MM.1S (cell line): ENCODE measurements around the gene DCST2.

Experiments used
- DNase-seq: peaks from one replicate; pipeline ENCODE4 v3.0.0-alpha.2; 2015
- H2AFZ ChIP-seq: fragments of 300-600 bp; sonication (generic); 2 replicates; pipeline ENCODE4 v1.6.0; 2016; ENCODE audit warnings: antibody characterized with exemption, low read length
- H3F3A ChIP-seq: fragments of 300-600 bp; sonication (generic); 2 replicates; pipeline ENCODE4 v1.6.1; 2016; ENCODE audit warnings: mild to moderate bottlenecking, antibody characterized with exemption, low read length, moderate library complexity, mixed read lengths; ENCODE audit not compliant: insufficient read depth
- H3K27ac ChIP-seq: fragments of 300-600 bp; sonication (generic); 2 replicates; pipeline ENCODE4 v1.5.1; 2016; ENCODE audit warnings: mild to moderate bottlenecking, low read length
- H3K27me3 ChIP-seq: fragments of 300-600 bp; sonication (generic); replicated peaks from 2 replicates; pipeline ENCODE4 v1.6.0; 2016; ENCODE audit warnings: low read length; ENCODE audit not compliant: insufficient read depth
- H3K36me3 ChIP-seq: fragments of 300-600 bp; sonication (generic); replicated peaks from 2 replicates; pipeline ENCODE4 v1.6.1; 2016; ENCODE audit warnings: mild to moderate bottlenecking, low read length, mixed read lengths; ENCODE audit not compliant: insufficient read depth
- H3K4me1 ChIP-seq: fragments of 300-600 bp; sonication (generic); 2 replicates; pipeline ENCODE4 v1.6.1; 2016; ENCODE audit warnings: low read length, mixed read lengths
- H3K4me2 ChIP-seq: fragments of 300-600 bp; sonication (generic); 2 replicates; pipeline ENCODE4 v1.6.0; 2016; ENCODE audit warnings: low read depth, low read length
- H3K4me3 ChIP-seq: fragments of 300-600 bp; sonication (generic); 2 replicates; pipeline ENCODE4 v1.5.1; 2016; ENCODE audit warnings: low read length, mixed read lengths
- H3K79me2 ChIP-seq: fragments of 300-600 bp; sonication (generic); 2 replicates; pipeline ENCODE4 v1.6.1; 2016; ENCODE audit warnings: mixed run types, low read length, mixed read lengths
- H3K9ac ChIP-seq: fragments of 300-600 bp; sonication (generic); 2 replicates; pipeline ENCODE4 v1.6.1; 2016; ENCODE audit warnings: low read length, mixed read lengths
- H3K9me2 ChIP-seq: fragments of 300-600 bp; sonication (generic); replicated peaks from 2 replicates; pipeline ENCODE4 v1.6.1; 2016; ENCODE audit warnings: mild to moderate bottlenecking, low read length, mixed read lengths; ENCODE audit not compliant: insufficient read depth
- H3K9me3 ChIP-seq: fragments of 300-600 bp; sonication (generic); replicated peaks from 2 replicates; pipeline ENCODE4 v1.6.1; 2016; ENCODE audit warnings: mild to moderate bottlenecking, low read length, mixed read lengths; ENCODE audit not compliant: insufficient read depth
- H4K20me1 ChIP-seq: fragments of 300-600 bp; sonication (generic); 2 replicates; pipeline ENCODE4 v1.6.1; 2016; ENCODE audit warnings: mild to moderate bottlenecking, low read length, moderate library complexity, mixed read lengths; ENCODE audit not compliant: insufficient read depth
- EZH2 ChIP-seq: fragments of 300-600 bp; sonication (generic); optimal IDR thresholded peaks from 2 replicates; pipeline ENCODE3; 2017; ENCODE audit warnings: low read depth, mild to moderate bottlenecking, antibody characterized with exemption, low read length, mixed read lengths
- EZH2phosphoT487 ChIP-seq: fragments of 300-600 bp; sonication (generic); IDR thresholded peaks from 2 replicates; pipeline ENCODE4 v1.6.1; 2018; ENCODE audit warnings: antibody characterized with exemption, low read length
- TF ChIP-seq, protein P1 (sequence below): fragments of 300-600 bp; sonication (generic); IDR thresholded peaks from 2 replicates; pipeline ENCODE4 v1.5.1; 2016; ENCODE audit warnings: antibody characterized with exemption, low read length, mixed read lengths

Gene DCST2

GRCh38 chr1:155034318-155035208, 982 bp upstream of the DCST2 start:
- no peaks in the 10 kb centered on the region for H3K9me3 ChIP-seq
- H3K9ac ChIP-seq = no peak overlapping the region
- 0 out of 2 replicates have a peak, but pooled peaks cover 8% of the 10 kb centered on the region for H3K27me3 ChIP-seq
- H3F3A ChIP-seq = peaks cover 10% of the 10 kb centered on the region
- no peaks in the 10 kb centered on the region for H3K36me3 ChIP-seq
- H3K27ac ChIP-seq = no peak overlapping the region
- H3K4me1 ChIP-seq = peaks cover 16% of the 10 kb centered on the region
- H4K20me1 ChIP-seq = no peaks in the 10 kb centered on the region
- H3K4me2 ChIP-seq = no peak overlapping the region
- H3K79me2 ChIP-seq = no peaks in the 10 kb centered on the region
- H3K4me3 ChIP-seq = no peak overlapping the region
- no peak overlapping the region for H2AFZ ChIP-seq
- TF ChIP-seq, protein P1, sequence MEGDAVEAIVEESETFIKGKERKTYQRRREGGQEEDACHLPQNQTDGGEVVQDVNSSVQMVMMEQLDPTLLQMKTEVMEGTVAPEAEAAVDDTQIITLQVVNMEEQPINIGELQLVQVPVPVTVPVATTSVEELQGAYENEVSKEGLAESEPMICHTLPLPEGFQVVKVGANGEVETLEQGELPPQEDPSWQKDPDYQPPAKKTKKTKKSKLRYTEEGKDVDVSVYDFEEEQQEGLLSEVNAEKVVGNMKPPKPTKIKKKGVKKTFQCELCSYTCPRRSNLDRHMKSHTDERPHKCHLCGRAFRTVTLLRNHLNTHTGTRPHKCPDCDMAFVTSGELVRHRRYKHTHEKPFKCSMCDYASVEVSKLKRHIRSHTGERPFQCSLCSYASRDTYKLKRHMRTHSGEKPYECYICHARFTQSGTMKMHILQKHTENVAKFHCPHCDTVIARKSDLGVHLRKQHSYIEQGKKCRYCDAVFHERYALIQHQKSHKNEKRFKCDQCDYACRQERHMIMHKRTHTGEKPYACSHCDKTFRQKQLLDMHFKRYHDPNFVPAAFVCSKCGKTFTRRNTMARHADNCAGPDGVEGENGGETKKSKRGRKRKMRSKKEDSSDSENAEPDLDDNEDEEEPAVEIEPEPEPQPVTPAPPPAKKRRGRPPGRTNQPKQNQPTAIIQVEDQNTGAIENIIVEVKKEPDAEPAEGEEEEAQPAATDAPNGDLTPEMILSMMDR = no peak
- TF ChIP-seq EZH2 (no peak), EZH2phosphoT487 (no peak)
- DNase-seq = no peak
- H3K9me2 ChIP-seq = no peaks in the 10 kb centered on the region

DNA sequence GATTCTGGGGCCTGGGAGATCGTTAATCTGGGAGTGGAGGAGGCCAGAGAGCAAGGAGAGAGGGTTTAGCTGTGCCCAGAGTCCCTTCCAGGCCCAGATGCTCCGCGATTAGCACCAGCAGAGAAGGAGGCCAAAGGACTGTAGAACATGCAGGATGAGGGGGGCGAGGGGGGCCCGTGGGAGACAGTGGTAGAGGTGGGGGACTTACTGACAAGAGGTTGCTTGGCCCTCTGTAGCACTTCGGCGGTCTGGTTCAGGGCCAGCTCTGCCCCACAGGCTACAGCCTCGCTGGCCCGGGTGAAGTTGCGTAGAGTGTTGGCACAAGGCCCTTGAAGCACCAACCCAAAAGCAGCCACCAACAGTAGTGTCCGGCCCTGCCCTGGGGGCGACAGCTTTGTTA, 695 bp downstream of the DCST2 start:
- no peaks in the 10 kb centered on the region for H3K4me1 ChIP-seq
- TF ChIP-seq EZH2phosphoT487 = no peak
- TF ChIP-seq, protein P1 = no peak
- H2AFZ ChIP-seq = no peak overlapping the region
- 0 out of 2 replicates have a peak, but pooled peaks cover 8% of the 10 kb centered on the region for H3K27me3 ChIP-seq
- H3K9ac ChIP-seq = no peak overlapping the region
- no peaks in the 10 kb centered on the region for H3K79me2 ChIP-seq
- no peaks in the 10 kb centered on the region for H4K20me1 ChIP-seq
- no peaks in the 10 kb centered on the region for H3F3A ChIP-seq
- H3K4me3 ChIP-seq = no peak overlapping the region
- no peaks in the 10 kb centered on the region for H3K9me3 ChIP-seq
- no peak overlapping the region for H3K27ac ChIP-seq
- H3K9me2 ChIP-seq = no peaks in the 10 kb centered on the region
- no peaks in the 10 kb centered on the region for H3K36me3 ChIP-seq
- no peak for DNase-seq
- H3K4me2 ChIP-seq = no peak overlapping the region

DNA sequence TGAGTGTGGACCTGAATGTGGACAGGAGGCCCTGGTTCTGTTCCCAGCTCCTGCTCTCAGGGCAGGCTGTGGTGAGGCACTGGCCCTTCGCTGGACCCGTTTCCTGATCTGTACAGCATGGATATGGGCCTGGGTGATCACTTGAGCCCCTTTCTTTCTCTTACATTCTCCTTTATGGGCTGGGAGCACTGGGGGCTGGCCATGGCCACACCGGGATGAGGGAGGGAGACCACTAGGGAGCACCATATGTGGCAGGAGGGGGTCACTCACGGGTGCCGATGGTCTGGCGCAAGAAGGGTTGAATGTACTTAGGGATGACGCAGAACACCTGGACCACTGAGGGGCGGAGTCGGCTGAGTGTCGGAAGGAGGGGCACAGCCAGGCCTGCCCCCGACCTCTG, 2.7 kb downstream of the DCST2 start:
- no peaks in the 10 kb centered on the region for H3F3A ChIP-seq
- H3K4me1 ChIP-seq = no peaks in the 10 kb centered on the region
- no peaks in the 10 kb centered on the region for H3K9me2 ChIP-seq
- H3K79me2 ChIP-seq = no peaks in the 10 kb centered on the region
- no peaks in the 10 kb centered on the region for H3K36me3 ChIP-seq
- H4K20me1 ChIP-seq = no peaks in the 10 kb centered on the region
- H2AFZ ChIP-seq = no peak overlapping the region
- H3K4me2 ChIP-seq = no peak overlapping the region
- 0 out of 2 replicates have a peak, but pooled peaks cover 8% of the 10 kb centered on the region for H3K27me3 ChIP-seq
- no peak overlapping the region for H3K9ac ChIP-seq
- TF ChIP-seq EZH2phosphoT487 (no peak), EZH2 (no peak)
- TF ChIP-seq, protein P1 = no peak
- H3K9me3 ChIP-seq = no peaks in the 10 kb centered on the region
- H3K4me3 ChIP-seq = no peak overlapping the region
- DNase-seq = no peak
- no peak overlapping the region for H3K27ac ChIP-seq
